Camera-type eye (tissue), 1 donor: ENCODE measurements around the gene PIK3CB. TPM values are rescaled to one million over a fixed set of nuclear protein-coding genes. Genes with fewer than 3 reads are reported as not detected.

Experiments
- total RNA-seq: library from RNA; depleted of rRNA; stranded (reverse); fragments of >200 nt; gene quantifications from one replicate; pipeline ENCODE4 v1.2.3, GENCODE V29; 2014

The PIK3CB gene
- total RNA-seq, result 39.1 TPM

GRCh38 chr3:138834596-138835396, at the start of gene PIK3CB:
PIK3CB (minus strand) TSS chr3:138834928; CDS start chr3:138759343, 75,585 bp downstream.

DNA sequence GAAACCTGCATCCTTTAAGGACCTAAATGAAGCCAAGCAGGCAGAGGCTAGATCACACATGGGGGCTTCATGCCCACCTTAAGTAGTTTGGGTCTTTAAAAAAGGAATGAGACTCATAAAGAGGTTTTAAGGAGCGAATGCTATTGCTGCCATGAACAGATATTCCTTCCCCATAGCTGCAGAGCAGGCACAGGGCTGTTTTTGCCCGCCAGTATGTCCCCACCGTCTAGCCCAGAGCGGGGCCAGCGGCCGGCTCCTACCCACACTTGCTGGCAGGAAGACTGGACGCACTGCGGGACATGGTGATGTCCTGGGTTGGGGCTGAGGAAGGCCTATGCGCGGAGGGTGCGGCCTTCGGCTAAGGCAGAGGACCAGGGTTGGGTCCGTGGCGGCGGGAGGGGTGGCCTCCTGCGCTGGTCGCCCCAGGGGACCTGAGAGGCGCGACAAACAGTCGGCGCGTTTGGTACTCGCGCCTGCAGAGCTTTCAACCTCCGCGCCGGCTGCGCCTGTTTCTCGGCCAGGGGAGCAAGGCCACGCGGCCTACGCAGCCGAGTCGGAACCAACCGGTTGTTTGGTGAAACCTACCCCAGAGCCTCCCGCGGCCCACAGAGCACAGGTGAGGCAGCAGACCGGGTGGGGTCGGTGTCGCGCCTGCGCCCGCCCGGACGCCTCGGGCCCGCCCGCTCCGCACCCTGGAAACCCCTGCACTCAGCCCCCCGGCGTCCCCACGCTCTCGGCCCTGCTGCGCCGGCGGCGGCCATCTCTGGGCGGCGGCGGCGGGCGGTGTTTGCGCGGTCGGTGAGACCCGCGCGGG, 226.2 kb downstream of the PIK3CB start, which contains the start of gene FAIM:
Gene FAIM, plus strand, starts transcription at position 450 of the 814 bp plus-strand sequence. CDS start 10,956 bp downstream, outside the sequence.

Other genes starting within 250 kb of the PIK3CB start
- 85.6 TPM for gene CEP70, start 240.7 kb downstream of the PIK3CB start, total RNA-seq
- gene FAIM, start 226.2 kb downstream of the PIK3CB start, total RNA-seq, result 18.6 TPM
- gene FOXL2, start 112.2 kb upstream of the PIK3CB start, total RNA-seq, result 6.7 TPM
- gene FOXL2NB, start 112.3 kb upstream of the PIK3CB start, total RNA-seq, result 7.9 TPM
- gene PRR23A, start 171.3 kb upstream of the PIK3CB start, total RNA-seq, result not detected
- not detected for gene PRR23B, start 186.0 kb upstream of the PIK3CB start, total RNA-seq
- not detected for gene PRR23C, start 210.0 kb upstream of the PIK3CB start, total RNA-seq